ENCODE results near the gene PCSK4. TPM values are rescaled to one million over a fixed set of nuclear protein-coding genes. Genes with fewer than 3 reads are reported as not detected.

Gene PCSK4
- total RNA-seq, 2 experiments from 2014 or later: 8.3 to 13.0 TPM

DNA sequence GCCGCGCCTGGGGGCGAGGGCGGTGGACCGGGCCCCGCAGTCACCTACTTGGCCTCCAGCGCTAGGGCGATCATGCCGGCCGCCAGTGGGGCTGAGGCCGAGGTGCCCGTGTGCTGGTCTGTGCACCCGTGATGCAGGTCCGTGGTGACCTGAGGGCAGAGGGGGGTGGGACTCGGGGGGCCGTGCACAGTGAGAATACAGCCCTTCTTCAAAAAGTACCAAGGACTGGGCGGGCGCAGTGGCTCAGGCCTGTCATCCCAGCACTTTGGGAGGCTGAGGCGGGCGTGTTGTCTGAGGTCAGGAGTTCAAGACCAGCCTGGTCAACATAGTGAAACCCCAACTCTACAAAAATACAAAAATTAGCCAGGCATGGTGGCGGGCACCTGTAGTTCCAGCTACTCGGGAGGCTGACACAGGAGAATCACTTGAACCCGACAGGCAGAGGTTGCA, 6.1 kb downstream of the PCSK4 start:
- CTCF ChIA-PET (ENCODE audit: unreplicated experiment): no interaction called here
- no peak for DNase-seq (ENCODE audit: low spot score)
- no peaks in the 10 kb centered on the region for H3K79me2 ChIP-seq (ENCODE audit: insufficient read depth, low read depth, low read length)
- H3K4me2 ChIP-seq (ENCODE audit: low read length): no peak overlapping the region
- intact Hi-C loops (cut with micrococcal nuclease; ENCODE audit: unreplicated experiment): no loop called here
- H3K27ac ChIP-seq (ENCODE audit: low read depth, low read length, poor library complexity, severe bottlenecking): no peak overlapping the region
- no peak overlapping the region for H2AFZ ChIP-seq (ENCODE audit: low read length)
- no TSS peak for BruUV-seq (replicated peaks)
- no peaks in the 10 kb centered on the region for H4K20me1 ChIP-seq (ENCODE audit: insufficient read depth, low read length)
- no peaks in the 10 kb centered on the region for H3K36me3 ChIP-seq (ENCODE audit: insufficient read depth, low read length)
- no peaks in the 10 kb centered on the region for H3K9me3 ChIP-seq (ENCODE audit: low read length)
- H3K4me1 ChIP-seq (ENCODE audit: insufficient read depth, low read length, poor library complexity, severe bottlenecking): peaks cover 6% of the 10 kb centered on the region
- no peak for TF ChIP-seq EZH2phosphoT487 (IDR thresholded peaks at IDR 0.05; ENCODE audit: borderline replicate concordance, low read depth, low read length)
- TF ChIP-seq, protein P1, sequence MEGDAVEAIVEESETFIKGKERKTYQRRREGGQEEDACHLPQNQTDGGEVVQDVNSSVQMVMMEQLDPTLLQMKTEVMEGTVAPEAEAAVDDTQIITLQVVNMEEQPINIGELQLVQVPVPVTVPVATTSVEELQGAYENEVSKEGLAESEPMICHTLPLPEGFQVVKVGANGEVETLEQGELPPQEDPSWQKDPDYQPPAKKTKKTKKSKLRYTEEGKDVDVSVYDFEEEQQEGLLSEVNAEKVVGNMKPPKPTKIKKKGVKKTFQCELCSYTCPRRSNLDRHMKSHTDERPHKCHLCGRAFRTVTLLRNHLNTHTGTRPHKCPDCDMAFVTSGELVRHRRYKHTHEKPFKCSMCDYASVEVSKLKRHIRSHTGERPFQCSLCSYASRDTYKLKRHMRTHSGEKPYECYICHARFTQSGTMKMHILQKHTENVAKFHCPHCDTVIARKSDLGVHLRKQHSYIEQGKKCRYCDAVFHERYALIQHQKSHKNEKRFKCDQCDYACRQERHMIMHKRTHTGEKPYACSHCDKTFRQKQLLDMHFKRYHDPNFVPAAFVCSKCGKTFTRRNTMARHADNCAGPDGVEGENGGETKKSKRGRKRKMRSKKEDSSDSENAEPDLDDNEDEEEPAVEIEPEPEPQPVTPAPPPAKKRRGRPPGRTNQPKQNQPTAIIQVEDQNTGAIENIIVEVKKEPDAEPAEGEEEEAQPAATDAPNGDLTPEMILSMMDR (conservative IDR thresholded peaks at IDR 0.05; ENCODE audit: low read length): no peak
- H3K9me2 ChIP-seq (ENCODE audit: insufficient read depth, low read length): no peaks in the 10 kb centered on the region
- POLR2A ChIA-PET: no interaction called here
- no peak overlapping the region for H3K4me3 ChIP-seq (ENCODE audit: low read depth, low read length, poor library complexity, severe bottlenecking)

DNA sequence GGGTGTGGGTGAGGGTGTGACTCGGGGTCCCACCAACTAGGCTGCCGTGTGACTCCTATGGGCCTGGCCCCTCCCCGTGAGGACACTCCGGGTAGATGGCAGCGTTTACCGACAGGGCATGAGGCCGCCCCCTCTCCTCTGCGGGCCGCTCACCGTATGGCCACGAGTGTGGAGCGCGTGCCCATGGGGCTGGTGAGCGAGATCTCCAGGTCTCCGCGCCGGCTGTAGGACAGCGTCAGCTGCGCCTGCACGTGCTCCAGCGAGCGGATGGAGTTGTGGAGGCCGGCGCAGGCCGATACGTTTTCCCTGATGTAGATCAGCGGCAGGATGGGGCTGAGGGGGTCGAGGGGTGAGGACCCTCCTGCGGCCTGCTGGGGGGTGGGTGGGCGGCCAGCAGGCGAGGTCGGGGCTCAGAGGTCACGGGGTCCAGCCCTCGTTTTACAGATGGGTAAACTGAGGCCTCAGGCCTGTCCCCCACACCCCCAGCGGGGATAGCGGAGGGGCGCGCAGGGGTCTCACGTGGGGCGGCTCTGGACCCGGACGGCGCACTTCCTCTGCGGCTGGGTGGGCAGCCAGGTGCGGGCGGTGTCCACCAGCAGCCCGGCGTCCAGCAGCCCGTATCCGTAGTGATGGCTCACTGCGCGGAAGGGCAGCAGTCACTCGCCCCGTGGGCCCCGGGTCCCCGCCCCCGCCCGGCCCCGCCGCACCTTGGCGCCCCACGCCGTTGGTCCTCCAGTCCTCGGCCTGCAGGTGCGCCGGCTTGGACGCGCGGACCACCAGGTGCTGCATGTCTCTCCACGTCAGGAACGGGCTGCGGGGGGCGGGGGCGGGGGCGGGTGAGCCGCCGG, 6.8 kb downstream of the PCSK4 start:
- no peaks in the 10 kb centered on the region for H3K36me3 ChIP-seq (ENCODE audit: insufficient read depth, low read length)
- no peaks in the 10 kb centered on the region for H3K9me3 ChIP-seq (ENCODE audit: low read length)
- DNase-seq (ENCODE audit: low spot score): no peak
- no peak overlapping the region for H3K27ac ChIP-seq (ENCODE audit: low read depth, low read length, poor library complexity, severe bottlenecking)
- intact Hi-C loops (cut with micrococcal nuclease; ENCODE audit: unreplicated experiment): no loop called here
- H3K79me2 ChIP-seq (ENCODE audit: insufficient read depth, low read depth, low read length): peaks cover 3% of the 10 kb centered on the region
- POLR2A ChIA-PET: no interaction called here
- no peaks in the 10 kb centered on the region for H4K20me1 ChIP-seq (ENCODE audit: insufficient read depth, low read length)
- BruUV-seq (replicated peaks): no TSS peak
- no peak overlapping the region for H2AFZ ChIP-seq (ENCODE audit: low read length)
- no peak overlapping the region for H3K4me2 ChIP-seq (ENCODE audit: low read length)
- CTCF ChIA-PET (ENCODE audit: unreplicated experiment): no interaction called here
- no peak overlapping the region for H3K4me3 ChIP-seq (ENCODE audit: low read depth, low read length, poor library complexity, severe bottlenecking)
- TF ChIP-seq, protein P1 (conservative IDR thresholded peaks at IDR 0.05; ENCODE audit: low read length): no peak
- TF ChIP-seq EZH2phosphoT487 (IDR thresholded peaks at IDR 0.05; ENCODE audit: borderline replicate concordance, low read depth, low read length): no peak
- H3K9me2 ChIP-seq (ENCODE audit: insufficient read depth, low read length): no peaks in the 10 kb centered on the region
- H3K4me1 ChIP-seq (ENCODE audit: insufficient read depth, low read length, poor library complexity, severe bottlenecking): peaks cover 6% of the 10 kb centered on the region

Measured in OCI-LY7 (cell line).